Erythroblast (primary cell): ENCODE results near the gene KIF16B.

Source experiments
- DNase-seq, 2 experiments: peaks; one replicate each; lab custom pipeline; 2025; lab: John Stamatoyannopoulos, UW
- GATA1 ChIP-seq: IDR thresholded peaks from 2 replicates; pipeline ENCODE4 v1.6.1; 2011; ENCODE audit warnings: low read depth, mild to moderate bottlenecking, control low read depth, low read length, moderate library complexity
- POLR2A ChIP-seq: IDR thresholded peaks from 2 replicates; pipeline ENCODE4 v1.6.1; 2011; ENCODE audit warnings: mild to moderate bottlenecking, low read length

KIF16B gene

DNA sequence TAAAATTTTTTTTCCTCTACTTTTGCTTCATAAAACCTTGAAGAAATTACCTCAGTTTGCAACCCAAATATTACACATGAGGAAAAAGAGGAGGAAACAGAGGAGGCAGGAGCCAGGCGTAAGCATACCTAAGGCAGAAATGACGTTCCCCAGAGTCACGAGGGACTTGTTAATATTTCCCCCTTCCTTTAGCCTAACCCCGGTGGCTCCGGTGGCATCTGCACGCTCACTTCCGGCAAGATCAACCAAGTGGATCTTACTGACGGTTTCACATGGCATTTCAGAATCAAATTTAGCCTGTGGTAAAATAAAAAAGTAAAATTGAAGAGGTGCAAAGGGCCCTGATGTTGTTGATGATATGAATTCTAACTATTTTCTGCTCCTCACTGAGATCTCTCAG, 67.4 kb downstream of the KIF16B start:
- no peak for DNase-seq
- TF ChIP-seq POLR2A (no peak), GATA1 (no peak)

DNA sequence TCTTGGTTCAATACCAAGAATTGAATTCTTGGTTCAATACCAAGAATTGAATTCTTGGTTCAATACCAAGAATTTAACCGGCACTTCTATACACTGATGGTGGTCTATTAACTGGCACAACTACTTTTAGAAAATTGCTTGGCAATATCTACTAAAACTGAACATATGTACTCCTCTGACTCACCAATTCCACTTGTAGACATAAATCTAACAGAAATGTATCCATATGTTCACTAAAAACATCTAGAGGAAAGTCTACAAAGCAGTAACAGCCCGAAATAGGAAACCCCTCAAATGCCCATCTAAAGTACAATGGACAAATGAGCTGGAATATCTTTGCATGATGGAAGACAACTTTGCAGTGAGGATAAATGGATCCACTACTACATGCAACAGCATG, 71.9 kb downstream of the KIF16B start:
- DNase-seq: no peak
- TF ChIP-seq POLR2A (no peak), GATA1 (no peak)

DNA sequence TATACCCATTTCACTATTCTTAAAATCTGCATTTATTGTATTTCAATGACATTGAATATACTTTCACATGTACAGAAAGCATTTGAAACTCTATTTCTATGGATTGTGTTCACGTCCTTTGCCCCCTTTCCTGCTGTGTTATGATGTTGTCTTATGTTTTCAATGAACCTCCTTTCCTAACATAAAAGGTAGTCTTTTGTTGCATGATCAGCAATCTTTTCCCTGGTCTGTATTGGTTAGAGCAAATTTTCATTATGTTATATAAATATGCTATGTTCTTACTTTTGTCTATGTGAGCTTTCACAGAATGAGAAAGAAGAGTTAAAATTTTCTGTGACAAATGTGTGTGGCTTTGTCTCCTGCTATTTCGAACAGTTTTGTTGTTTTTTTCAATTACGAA, 73.1 kb downstream of the KIF16B start:
- TF ChIP-seq POLR2A (no peak), GATA1 (no peak)
- DNase-seq: no peak

- TF ChIP-seq POLR2A (no peak), GATA1 (no peak)
- no peak for DNase-seq
These were observed 74.6 kb downstream of the KIF16B start for GRCh38 chr20:16498526-16499253.

DNA sequence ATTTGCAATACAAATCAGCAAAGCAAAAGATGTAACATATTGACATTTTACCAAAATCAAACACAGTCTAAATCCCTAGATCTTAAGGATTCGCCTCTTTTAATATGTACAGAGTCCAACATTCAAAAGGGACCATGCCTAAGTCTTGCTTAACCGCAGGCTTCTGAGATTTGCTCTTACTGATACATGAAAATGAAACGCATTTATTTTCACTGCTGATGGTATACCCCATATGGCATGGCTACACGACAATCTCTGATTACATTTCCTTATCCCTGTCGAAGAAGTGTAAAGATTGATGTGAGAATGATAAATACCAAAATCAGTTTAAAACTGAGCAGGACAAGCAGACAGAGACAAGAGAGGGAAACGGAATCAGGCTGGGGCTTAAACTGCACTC, 75.4 kb downstream of the KIF16B start:
- TF ChIP-seq POLR2A (no peak), GATA1 (no peak)

GRCh38 chr20:16493486-16493885, 79.8 kb downstream of the KIF16B start:
- TF ChIP-seq GATA1 (no peak), POLR2A (no peak)
- no peak for DNase-seq

More for the DNA sequence above, 75.4 kb downstream of the KIF16B start:
- no peak for DNase-seq

DNA sequence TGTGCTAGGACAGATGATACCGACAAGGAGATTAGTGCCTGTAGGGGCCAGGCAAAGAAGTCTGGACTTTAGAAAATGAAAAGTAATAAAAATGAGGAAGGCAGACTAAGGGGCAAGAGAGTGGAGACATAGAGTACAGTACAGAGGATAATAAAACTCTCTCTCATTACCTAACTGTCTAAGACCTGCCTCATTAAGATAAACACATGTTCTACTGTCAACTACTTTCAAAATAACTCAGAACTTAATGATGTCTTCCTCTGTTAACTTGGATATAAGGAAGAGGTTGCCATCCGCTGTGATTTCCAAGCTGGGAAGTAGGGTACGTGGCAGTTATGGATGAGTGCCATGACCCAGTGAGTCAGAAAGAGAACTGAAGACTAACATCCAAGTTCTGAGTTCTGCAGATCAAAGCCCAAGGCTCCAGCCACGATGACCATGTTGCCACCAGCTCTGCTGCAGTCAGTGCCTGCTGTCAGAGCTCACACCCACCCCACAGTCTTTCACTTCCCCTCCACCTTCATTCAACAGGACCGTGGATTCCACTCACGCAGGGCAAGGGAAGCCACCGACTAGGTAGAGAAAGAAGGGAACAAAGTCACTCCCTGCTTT, 81.8 kb downstream of the KIF16B start:
- no peak for TF ChIP-seq GATA1
- no peak for TF ChIP-seq POLR2A
- no peak for DNase-seq

GRCh38 chr20:16490696-16491095, 82.6 kb downstream of the KIF16B start:
- no peak for TF ChIP-seq GATA1
- no peak for TF ChIP-seq POLR2A
- no peak for DNase-seq

- DNase-seq: no peak
- TF ChIP-seq POLR2A: no peak
- no peak for TF ChIP-seq GATA1
These were observed 84.6 kb downstream of the KIF16B start for GRCh38 chr20:16488616-16489015.

GRCh38 chr20:16488086-16488485, 85.2 kb downstream of the KIF16B start:
- DNase-seq: no peak
- TF ChIP-seq POLR2A (no peak), GATA1 (no peak)

- DNase-seq: no peak
- TF ChIP-seq GATA1: no peak
- TF ChIP-seq POLR2A: no peak
These were observed 86.7 kb downstream of the KIF16B start for GRCh38 chr20:16486532-16486931.

DNA sequence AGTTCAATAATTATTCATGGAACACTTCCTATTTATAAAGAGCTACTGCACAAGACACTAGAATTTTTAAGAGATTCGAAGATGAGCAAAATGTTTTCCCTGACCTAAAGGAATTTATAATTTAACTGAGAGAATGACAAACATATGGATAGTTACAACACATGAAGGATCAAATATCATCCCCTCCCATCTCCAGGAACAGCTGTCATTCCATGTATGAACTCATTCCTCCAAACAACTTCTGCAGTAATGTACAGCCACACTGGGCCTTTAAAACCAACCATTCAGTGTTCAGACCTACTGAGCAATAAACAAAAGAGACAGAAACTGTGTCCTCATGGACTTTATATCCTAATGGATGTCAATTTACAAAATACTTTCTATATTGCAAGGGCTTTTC, 87.8 kb downstream of the KIF16B start:
- TF ChIP-seq POLR2A: no peak
- no peak for TF ChIP-seq GATA1
- no peak for DNase-seq

DNA sequence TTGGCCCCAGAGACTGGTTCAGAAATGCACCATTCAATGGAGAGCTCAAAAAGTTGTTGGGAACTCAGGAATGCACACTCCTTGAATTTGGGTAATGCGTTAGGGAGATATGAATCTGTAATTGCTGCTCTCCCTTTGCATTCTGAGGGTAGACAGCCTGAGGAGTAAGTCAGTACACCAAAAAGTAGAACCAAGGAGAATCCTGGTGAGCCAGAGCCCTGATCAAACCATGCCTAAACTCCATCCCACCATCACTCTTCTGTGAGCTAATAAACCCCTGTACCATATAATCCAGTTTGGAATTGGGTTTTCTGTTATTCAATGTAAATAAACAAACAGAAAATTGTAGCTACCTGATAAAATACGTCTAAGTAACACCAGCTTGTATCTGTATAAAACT, 90.2 kb downstream of the KIF16B start:
- TF ChIP-seq GATA1 (no peak), POLR2A (no peak)
- DNase-seq: no peak

- DNase-seq: no peak
- TF ChIP-seq GATA1 (no peak), POLR2A (no peak)
These were observed 91.3 kb downstream of the KIF16B start for GRCh38 chr20:16481977-16482376.

DNA sequence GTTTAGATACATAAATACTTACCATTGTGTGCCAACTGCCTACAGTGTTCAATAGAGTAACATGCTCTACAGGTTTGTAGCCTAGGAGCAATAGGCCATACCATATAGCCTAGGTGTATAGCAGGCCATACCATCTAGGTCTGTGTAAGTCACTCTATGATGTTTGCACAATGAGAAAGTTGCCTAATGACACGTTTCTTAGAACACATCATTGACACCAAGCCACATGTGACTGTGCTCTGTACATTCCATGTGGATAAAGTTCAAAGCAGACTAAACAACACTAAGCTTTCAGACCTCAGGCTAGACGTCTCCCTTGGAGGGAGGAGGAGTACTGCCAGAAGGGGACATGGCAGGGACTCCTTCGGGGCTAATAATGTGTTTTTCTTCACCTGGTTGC, 93.6 kb downstream of the KIF16B start:
- no peak for DNase-seq
- no peak for TF ChIP-seq POLR2A
- TF ChIP-seq GATA1: no peak

GRCh38 chr20:16477632-16478031, 95.6 kb downstream of the KIF16B start:
- TF ChIP-seq POLR2A (no peak), GATA1 (no peak)

GRCh38 chr20:16476032-16476431, 97.2 kb downstream of the KIF16B start:
- TF ChIP-seq POLR2A: no peak
- no peak for TF ChIP-seq GATA1
- DNase-seq: peak; percentile 37 to 53

More at GRCh38 chr20:16477632-16478031, 95.6 kb downstream of the KIF16B start:
- DNase-seq: no peak
